HepG2 (cell line): ENCODE results near the gene PRKACA. TPM values are rescaled to one million over a fixed set of nuclear protein-coding genes. Genes with fewer than 3 reads are reported as not detected.

Experiments
- ADNP ChIP-seq: sonication (generic); formaldehyde crosslinking; IDR thresholded peaks from 2 replicates; pipeline ENCODE4 v1.4.0; 2020; ENCODE audit warnings: missing genetic modification reagents
- CREM ChIP-seq, 2 experiments: sonication (generic) in 1 of 2; formaldehyde crosslinking in 1 of 2; IDR thresholded peaks; 2 replicates each; pipeline versions ENCODE4 v1.4.0 to v1.6.1; 2016 to 2020; ENCODE audit warnings: antibody characterized with exemption in 1 of 2, mild to moderate bottlenecking in 1 of 2, missing genetic modification reagents in 1 of 2
- ESRRA ChIP-seq: sonication (generic); formaldehyde crosslinking; IDR thresholded peaks from 2 replicates; pipeline ENCODE4 v1.5.1; 2020; ENCODE audit warnings: mild to moderate bottlenecking, low read depth, missing genetic modification reagents
- ETS1 ChIP-seq: sonication (generic); formaldehyde crosslinking; IDR thresholded peaks from 2 replicates; pipeline ENCODE4 v1.4.0; 2020; ENCODE audit warnings: missing genetic modification reagents
- HIVEP1 ChIP-seq: sonication (generic); formaldehyde crosslinking; IDR thresholded peaks from 2 replicates; pipeline ENCODE4 v1.4.0; 2020; ENCODE audit warnings: mild to moderate bottlenecking, missing genetic modification reagents
- HNF4G ChIP-seq, 2 experiments: sonication (generic) in 1 of 2; formaldehyde crosslinking in 1 of 2; IDR thresholded peaks; 2 replicates each; pipeline versions ENCODE4 v1.4.0 to v1.6.1; 2011 to 2020; ENCODE audit warnings: borderline replicate concordance in 2 of 2, low read depth in 2 of 2, mild to moderate bottlenecking in 2 of 2, low read length in 1 of 2, missing genetic modification reagents in 1 of 2, moderate library complexity in 1 of 2
- MXD4 ChIP-seq: IDR thresholded peaks from 2 replicates; pipeline ENCODE4 v1.6.1; 2016; ENCODE audit warnings: mild to moderate bottlenecking, missing biosample characterization, missing genetic modification reagents
- SRSF1 ChIP-seq: fragments of 200-400 bp; formaldehyde crosslinking; optimal IDR thresholded peaks from 2 replicates; pipeline ENCODE3; 2017; ENCODE audit warnings: mild to moderate bottlenecking, low read depth, low read length, moderate library complexity
- SYNCRIP ChIP-seq: fragments of 200-400 bp; formaldehyde crosslinking; IDR thresholded peaks from 2 replicates; pipeline ENCODE4 v1.6.1; 2018; ENCODE audit warnings: mild to moderate bottlenecking, low read depth, low read length; ENCODE audit not compliant: insufficient read depth
- TIGD3 ChIP-seq: sonication (generic); formaldehyde crosslinking; IDR thresholded peaks from 2 replicates; pipeline ENCODE4 v1.5.1; 2020; ENCODE audit warnings: mild to moderate bottlenecking, missing genetic modification reagents, borderline replicate concordance
- TSC22D2 ChIP-seq: sonication (generic); formaldehyde crosslinking; IDR thresholded peaks from 2 replicates; pipeline ENCODE4 v1.5.1; 2020; ENCODE audit warnings: missing genetic modification reagents, mild to moderate bottlenecking, borderline replicate concordance
- ZBTB43 ChIP-seq: sonication (generic); formaldehyde crosslinking; conservative IDR thresholded peaks from 2 replicates; pipeline ENCODE4 v1.4.0; 2020; ENCODE audit warnings: missing genetic modification reagents
- ZMYM2 ChIP-seq: sonication (generic); formaldehyde crosslinking; IDR thresholded peaks from 2 replicates; pipeline ENCODE4 v1.8.0; 2022; ENCODE audit warnings: mild to moderate bottlenecking, missing genetic modification reagents
- ZMYM3 ChIP-seq: sonication (generic); formaldehyde crosslinking; IDR thresholded peaks from 2 replicates; pipeline ENCODE4 v1.5.1; 2020; ENCODE audit warnings: mild to moderate bottlenecking, missing genetic modification reagents
- ZNF598 ChIP-seq: sonication (generic); formaldehyde crosslinking; IDR thresholded peaks from 2 replicates; pipeline ENCODE4 v1.5.1; 2020; ENCODE audit warnings: mild to moderate bottlenecking, missing genetic modification reagents, borderline replicate concordance
- ZNF607 ChIP-seq: sonication (generic); formaldehyde crosslinking; IDR thresholded peaks from 2 replicates; pipeline ENCODE4 v1.5.1; 2020; ENCODE audit warnings: missing genetic modification reagents, mild to moderate bottlenecking, borderline replicate concordance
- ZNF639 ChIP-seq: conservative IDR thresholded peaks from 2 replicates; pipeline ENCODE4 v1.6.1; 2018; ENCODE audit warnings: missing genetic modification reagents
- ZNF746 ChIP-seq: sonication (generic); formaldehyde crosslinking; IDR thresholded peaks from 2 replicates; pipeline ENCODE4 v1.8.0; 2022; ENCODE audit warnings: mild to moderate bottlenecking, missing genetic modification reagents
- polyA plus RNA-seq, 8 experiments: library from polyadenylated mRNA; depleted of rRNA in 3 of 8; stranded (reverse) in 7 of 8; unstranded in 1 of 8; fragments of >200 nt; fragmentation: Illumina TruSeq in 4 of 8; extraction: Trizol in 4 of 8; gene quantifications; 2 replicates each; pipeline versions ENCODE4 v1.2.1 to v1.2.3, GENCODE V29; 2011 to 2016; ENCODE audit warnings: low read depth in 4 of 8, missing spikeins in 1 of 8, mixed read lengths in 1 of 8; ENCODE audit not compliant: insufficient read depth in 1 of 8
- total RNA-seq, 5 experiments: library from RNA; depleted of rRNA; stranded (reverse); fragments of >200 nt; fragmentation: Illumina TruSeq; extraction: Trizol; gene quantifications; 2 replicates each; pipeline ENCODE4 v1.2.3, GENCODE V29; 2016; ENCODE audit warnings: low read depth in 1 of 5

PRKACA gene
- total and polyA plus RNA-seq, 2 of the 13 experiments (the other 11 are each of a cell fraction or from before 2014, with no cell fraction given) = 11.0 to 18.2 TPM

- TF ChIP-seq TIGD3 (CRISPR knock-in tag) (no peak), ZBTB43 (CRISPR knock-in tag) (0 out of 2 replicates have a peak, but pooled peaks have one; percentile 8), MXD4 (no peak), ZMYM2 (CRISPR knock-in tag) (peak; percentile 21; the same call in 1 of the 2 replicates), ZNF598 (CRISPR knock-in tag) (no peak; the same call in 1 of the 2 replicates), ZNF607 (CRISPR knock-in tag) (peak; percentile 6; the same call in 1 of the 2 replicates), TSC22D2 (CRISPR knock-in tag) (no peak), ETS1 (CRISPR knock-in tag) (no peak), SYNCRIP (no peak), ZMYM3 (peak; percentile 9; the same call in 1 of the 2 replicates), CREM (IDR thresholded peaks at IDR 0.05) (no peak), CREM (CRISPR knock-in tag; IDR thresholded peaks at IDR 0.05) (no peak), ZNF639 (CRISPR knock-in tag) (no peak), ESRRA (CRISPR knock-in tag) (0 out of 2 replicates have a peak, but pooled peaks have one; percentile 17), ADNP (CRISPR knock-in tag) (no peak), SRSF1 (peak; percentile 88), ZNF746 (0 out of 2 replicates have a peak, but pooled peaks have one; percentile 9), HIVEP1 (CRISPR knock-in tag) (no peak), HNF4G (IDR thresholded peaks at IDR 0.05; ENCODE audit: borderline replicate concordance, low read depth, low read length) (no peak), HNF4G (CRISPR knock-in tag; IDR thresholded peaks at IDR 0.05; ENCODE audit: borderline replicate concordance, low read depth) (no peak)
Measured at GRCh38 chr19:14081797-14082674, 35.5 kb downstream of the PRKACA start (continued).
